Measurements from ENCODE around the gene CPXM1. TPM values are rescaled to one million over a fixed set of nuclear protein-coding genes. Genes with fewer than 3 reads are reported as not detected.

CPXM1 gene
- 0.06 TPM in 1 of 5 replicates, not detected in the others for total RNA-seq (2022; extraction: Qiagen RNA extraction)

GRCh38 chr20:2800521-2801285 is at the start of gene CPXM1:
TSS of gene CPXM1 (minus strand) at chr20:2800627. CDS start at chr20:2800572, 55 bp downstream.

GRCh38 chr20:2840138-2840966 is 39.9 kb upstream of the CPXM1 start, which contains the start of the genes PCED1A and VPS16:
TSS of gene PCED1A (minus strand) at chr20:2840655. CDS start at chr20:2839912, 743 bp downstream.
TSS of gene VPS16 (plus strand) at chr20:2840745. CDS start at chr20:2840775, 30 bp downstream.

DNA sequence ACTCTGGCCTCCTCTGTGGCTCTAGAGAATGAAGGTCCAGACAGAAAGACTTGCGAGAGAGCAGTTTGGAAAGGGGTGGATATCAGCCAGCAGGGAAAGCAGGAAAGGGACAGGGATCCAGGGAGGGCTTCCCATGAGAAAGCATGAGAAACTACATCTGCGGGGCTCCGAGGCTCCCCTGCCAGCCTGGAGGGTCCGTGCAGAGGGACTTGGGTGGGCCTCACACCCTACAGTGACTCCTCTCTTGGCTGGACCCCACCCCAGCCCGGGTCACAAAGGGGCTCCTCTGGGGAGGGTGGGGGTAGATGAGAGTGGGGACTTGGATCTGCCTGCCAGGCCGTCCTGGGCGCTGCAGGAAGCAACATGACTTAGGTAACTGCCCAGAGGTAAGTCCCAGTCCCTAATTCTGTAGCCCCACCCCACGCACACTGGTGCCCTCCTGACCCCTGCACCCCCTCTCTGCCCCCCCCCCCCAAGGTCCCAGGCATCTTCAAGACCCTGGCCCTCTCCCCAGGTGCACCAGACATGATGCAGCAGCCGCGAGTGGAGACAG is 15.7 kb upstream of the CPXM1 start, which contains the start of gene TMEM239:
TSS of gene TMEM239 (plus strand) at position 335 of the 553 bp plus-strand sequence. CDS start at position 526, 191 bp downstream.

DNA sequence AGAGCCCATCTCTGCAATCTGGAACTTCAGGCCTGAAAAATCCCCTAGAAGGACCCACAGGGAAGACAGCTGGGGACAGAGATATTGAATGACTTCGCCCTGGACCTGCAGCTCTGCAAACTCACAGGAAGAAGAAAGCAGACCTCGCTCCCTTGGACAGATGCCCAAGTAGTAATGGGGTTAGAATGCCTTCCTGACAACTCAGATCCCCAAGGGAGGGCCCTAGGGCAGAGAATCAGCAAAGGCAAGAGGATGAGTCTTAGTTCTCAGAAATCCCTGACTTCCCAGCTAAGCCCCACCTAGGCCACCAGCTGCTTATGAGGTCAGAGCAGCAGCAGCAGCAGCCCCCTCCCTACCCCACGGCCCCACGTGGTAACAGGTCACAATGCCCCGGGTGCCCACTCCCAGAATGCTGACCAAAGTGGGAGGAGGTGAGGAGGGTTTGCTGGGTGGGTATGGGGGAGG is 14.2 kb upstream of the CPXM1 start, which contains the start of gene C20orf141:
TSS of gene C20orf141 (plus strand) at position 401 of the 465 bp plus-strand sequence. CDS start 198 bp downstream, outside the sequence.

Other genes with a start within 250 kb of the CPXM1 start
- gene NOP56, start 148.0 kb downstream of the CPXM1 start, total RNA-seq (2022; extraction: Qiagen RNA extraction): 545 to 647 TPM (median 584 TPM) in 5 replicates
- gene IDH3B, start 136.4 kb downstream of the CPXM1 start, total RNA-seq (2022; extraction: Qiagen RNA extraction): 127 to 136 TPM (median 133 TPM) in 5 replicates
- 2.2 to 5.1 TPM (median 2.7 TPM) in 5 replicates for gene EBF4, start 107.8 kb downstream of the CPXM1 start, total RNA-seq (2022; extraction: Qiagen RNA extraction)
- 0.28 to 0.69 TPM (median 0.53 TPM) in 5 replicates for gene C20orf141, start 14.4 kb upstream of the CPXM1 start, total RNA-seq (2022; extraction: Qiagen RNA extraction)
- gene TMEM239, start 15.7 kb upstream of the CPXM1 start, total RNA-seq (2022; extraction: Qiagen RNA extraction): 0.03 to 0.07 TPM in 2 of 5 replicates, not detected in the others
- 19.7 to 28.2 TPM (median 26.6 TPM) in 5 replicates for gene PCED1A, start 40.0 kb upstream of the CPXM1 start, total RNA-seq (2022; extraction: Qiagen RNA extraction)
- gene VPS16, start 40.1 kb upstream of the CPXM1 start, total RNA-seq (2022; extraction: Qiagen RNA extraction): 27.3 to 34.0 TPM (median 32.0 TPM) in 5 replicates
- 31.3 to 43.9 TPM (median 37.7 TPM) in 5 replicates for gene PTPRA, start 72.9 kb upstream of the CPXM1 start, total RNA-seq (2022; extraction: Qiagen RNA extraction)
- gene GNRH2, start 243.0 kb upstream of the CPXM1 start, total RNA-seq (2022; extraction: Qiagen RNA extraction): 0.16 to 0.34 TPM (median 0.27 TPM) in 4 of 5 replicates, not detected in the other
- gene MRPS26, start 245.4 kb upstream of the CPXM1 start, total RNA-seq (2022; extraction: Qiagen RNA extraction): 102 to 153 TPM (median 148 TPM) in 5 replicates